ENCODE results near the gene MARK2.

DNA sequence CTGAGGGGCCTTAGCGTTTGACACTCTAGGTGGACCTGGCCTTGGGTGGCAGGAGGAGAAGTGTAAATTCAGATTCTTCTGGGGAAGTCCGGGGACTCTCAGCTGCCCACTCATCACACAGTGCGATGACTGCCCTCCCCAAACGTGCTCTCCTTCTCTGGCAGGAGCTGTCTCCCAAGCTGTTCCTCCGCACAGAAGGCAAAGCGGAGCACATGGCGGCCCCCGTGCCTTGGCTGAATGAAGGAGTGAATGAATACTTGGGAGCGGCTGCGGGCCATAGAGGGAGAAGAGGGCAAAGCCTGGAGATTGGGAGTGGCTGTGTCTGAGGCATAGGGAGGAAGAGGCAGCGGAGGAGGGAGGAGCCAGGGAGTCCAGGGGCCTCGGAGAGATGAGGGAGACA lies 93.0 kb downstream of the MARK2 start:
- TF ChIP-seq, protein P1, sequence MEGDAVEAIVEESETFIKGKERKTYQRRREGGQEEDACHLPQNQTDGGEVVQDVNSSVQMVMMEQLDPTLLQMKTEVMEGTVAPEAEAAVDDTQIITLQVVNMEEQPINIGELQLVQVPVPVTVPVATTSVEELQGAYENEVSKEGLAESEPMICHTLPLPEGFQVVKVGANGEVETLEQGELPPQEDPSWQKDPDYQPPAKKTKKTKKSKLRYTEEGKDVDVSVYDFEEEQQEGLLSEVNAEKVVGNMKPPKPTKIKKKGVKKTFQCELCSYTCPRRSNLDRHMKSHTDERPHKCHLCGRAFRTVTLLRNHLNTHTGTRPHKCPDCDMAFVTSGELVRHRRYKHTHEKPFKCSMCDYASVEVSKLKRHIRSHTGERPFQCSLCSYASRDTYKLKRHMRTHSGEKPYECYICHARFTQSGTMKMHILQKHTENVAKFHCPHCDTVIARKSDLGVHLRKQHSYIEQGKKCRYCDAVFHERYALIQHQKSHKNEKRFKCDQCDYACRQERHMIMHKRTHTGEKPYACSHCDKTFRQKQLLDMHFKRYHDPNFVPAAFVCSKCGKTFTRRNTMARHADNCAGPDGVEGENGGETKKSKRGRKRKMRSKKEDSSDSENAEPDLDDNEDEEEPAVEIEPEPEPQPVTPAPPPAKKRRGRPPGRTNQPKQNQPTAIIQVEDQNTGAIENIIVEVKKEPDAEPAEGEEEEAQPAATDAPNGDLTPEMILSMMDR (IDR thresholded peaks at IDR 0.05) = no peak
- no peak for TF ChIP-seq ZFX (IDR thresholded peaks at IDR 0.05; ENCODE audit: borderline replicate concordance)
